HFFc6 (cell line): ENCODE measurements around the gene GPR45. TPM values are rescaled to one million over a fixed set of nuclear protein-coding genes. Genes with fewer than 3 reads are reported as not detected.

Source experiments
- DNase-seq: peaks from one replicate; pipeline ENCODE4 v3.0.0-alpha.2; 2018
- H3K27ac Mint-ChIP-seq: 2 replicates; pipeline ENCODE4 v1.8.0; 2020; ENCODE audit warnings: mild to moderate bottlenecking, mixed read lengths
- H3K27me3 Mint-ChIP-seq: 2 replicates; pipeline ENCODE4 v1.8.0; 2021; ENCODE audit warnings: mild to moderate bottlenecking, moderate library complexity, mixed read lengths; ENCODE audit not compliant: insufficient read depth
- H3K36me3 Mint-ChIP-seq: 2 replicates; pipeline ENCODE4 v1.8.0; 2021; ENCODE audit warnings: low read depth, mixed read lengths
- H3K4me1 Mint-ChIP-seq: 2 replicates; pipeline ENCODE4 v1.8.0; 2020; ENCODE audit warnings: low read depth, mixed read lengths
- H3K4me3 Mint-ChIP-seq: 2 replicates; pipeline ENCODE4 v1.8.0; 2020; ENCODE audit warnings: mild to moderate bottlenecking, moderate library complexity, mixed read lengths
- H3K9me3 Mint-ChIP-seq: 2 replicates; pipeline ENCODE4 v1.8.0; 2020; ENCODE audit warnings: mild to moderate bottlenecking, mixed read lengths
- CTCF ChIP-seq: fragments of 200-600 bp; sonication (generic); IDR thresholded peaks from 2 replicates; pipeline ENCODE4 v1.5.0; 2021; ENCODE audit warnings: antibody characterized with exemption, mild to moderate bottlenecking
- total RNA-seq, 6 experiments: library from RNA; stranded (reverse); fragmentation: NEBNext Ultra II Directional; extraction: Animal tissue kit (Norgen Biotek cat#: 25700); gene quantifications; 2 replicates in 1 of 6; 3 replicates in 5 of 6; pipeline ENCODE4 v1.2.3, GENCODE V29; 2021

GPR45 gene
- total RNA-seq, 6 experiments from 2014 or later: not detected

GRCh38 chr2:105255979-105256378 is 14.4 kb downstream of the GPR45 start:
- no peak overlapping the region for H3K4me3 Mint-ChIP-seq
- TF ChIP-seq CTCF: no peak
- no peak for DNase-seq
- no peaks in the 10 kb centered on the region for H3K9me3 Mint-ChIP-seq
- no peak overlapping the region for H3K27ac Mint-ChIP-seq
- peaks cover 43% of the 10 kb centered on the region for H3K4me1 Mint-ChIP-seq
- H3K36me3 Mint-ChIP-seq: 0 out of 2 replicates have a peak, but pooled peaks cover under 1% of the 10 kb centered on the region
- peaks cover 9% of the 10 kb centered on the region; the same call in 1 of the 2 replicates for H3K27me3 Mint-ChIP-seq

GRCh38 chr2:105256431-105257047 is 15.0 kb downstream of the GPR45 start:
- Mint-ChIP-seq H3K27ac (no peak overlapping the region), H3K27me3 (peaks cover 13% of the 10 kb centered on the region), H3K9me3 (no peaks in the 10 kb centered on the region), H3K4me1 (peaks cover 48% of the 10 kb centered on the region), H3K36me3 (peaks cover 5% of the 10 kb centered on the region; the same call in 1 of the 2 replicates), H3K4me3 (no peak overlapping the region)
- TF ChIP-seq CTCF: no peak
- no peak for DNase-seq

GRCh38 chr2:105257981-105258380 is 16.4 kb downstream of the GPR45 start:
- peaks cover 10% of the 10 kb centered on the region for H3K27me3 Mint-ChIP-seq
- no peaks in the 10 kb centered on the region for H3K9me3 Mint-ChIP-seq
- peak; percentile 60 for DNase-seq
- no peak for TF ChIP-seq CTCF
- peak overlapping the region; percentile 68 for H3K27ac Mint-ChIP-seq
- H3K4me3 Mint-ChIP-seq: no peak overlapping the region
- peaks cover 15% of the 10 kb centered on the region for H3K36me3 Mint-ChIP-seq
- H3K4me1 Mint-ChIP-seq: peaks cover 63% of the 10 kb centered on the region

- DNase-seq: no peak
- no peak overlapping the region for H3K4me3 Mint-ChIP-seq
- H3K4me1 Mint-ChIP-seq: peaks cover 68% of the 10 kb centered on the region
- peak overlapping the region; percentile 68 for H3K27ac Mint-ChIP-seq
- TF ChIP-seq CTCF: no peak
- H3K9me3 Mint-ChIP-seq: no peaks in the 10 kb centered on the region
- peaks cover 16% of the 10 kb centered on the region for H3K36me3 Mint-ChIP-seq
- H3K27me3 Mint-ChIP-seq: peaks cover 10% of the 10 kb centered on the region
Observed at GRCh38 chr2:105258835-105259350, 17.4 kb downstream of the GPR45 start.

- H3K4me3 Mint-ChIP-seq: peak overlapping the region; percentile 69
- no peaks in the 10 kb centered on the region for H3K9me3 Mint-ChIP-seq
- DNase-seq: peak; percentile 87
- peaks cover 5% of the 10 kb centered on the region; the same call in 1 of the 2 replicates for H3K27me3 Mint-ChIP-seq
- peaks cover 68% of the 10 kb centered on the region for H3K4me1 Mint-ChIP-seq
- peak overlapping the region; percentile 94 for H3K27ac Mint-ChIP-seq
- TF ChIP-seq CTCF: no peak
- H3K36me3 Mint-ChIP-seq: peaks cover 20% of the 10 kb centered on the region
Observed at GRCh38 chr2:105261061-105261460, 19.5 kb downstream of the GPR45 start.
